Natural killer cell (primary cell): ENCODE measurements around the gene OXER1. TPM values are rescaled to one million over a fixed set of nuclear protein-coding genes. Genes with fewer than 3 reads are reported as not detected.

ENCODE experiments used
- ATAC-seq, 3 donors: fragments of 150-1000 bp in 2 of 3; fragments of 200-7000 bp in 1 of 3; cut with Tn5 transposase; 1 replicate in 1 of 3; 2 replicates in 2 of 3; pipeline ENCODE4 v1.10.0; 2021; ENCODE audit warnings: mild to moderate bottlenecking in 2 of 3, moderate library complexity in 2 of 3
- DNase-seq, 2 donors: peaks; one replicate each; pipeline versions ENCODE4 v3.0.0 to v3.0.0-alpha.2; 2013 to 2021; ENCODE audit warnings: mixed read lengths in 1 of 2
- H3K27ac ChIP-seq: one replicate; pipeline ENCODE4 v1.5.1; 2013; ENCODE audit warnings: mild to moderate bottlenecking, low read length
- H3K27me3 ChIP-seq: one replicate; pipeline ENCODE4 v1.6.1; 2013; ENCODE audit warnings: low read length; ENCODE audit not compliant: control insufficient read depth, insufficient read depth
- H3K36me3 ChIP-seq: one replicate; pipeline ENCODE4 v1.6.1; 2013; ENCODE audit warnings: low read length; ENCODE audit not compliant: control insufficient read depth, insufficient read depth
- H3K4me1 ChIP-seq: one replicate; pipeline ENCODE4 v1.6.1; 2013; ENCODE audit warnings: low read length; ENCODE audit not compliant: control insufficient read depth, insufficient read depth
- H3K4me3 ChIP-seq: one replicate; pipeline ENCODE4 v1.5.1; 2013; ENCODE audit warnings: low read length
- H3K9me3 ChIP-seq: one replicate; pipeline ENCODE4 v1.6.1; 2013; ENCODE audit warnings: low read length; ENCODE audit not compliant: control insufficient read depth, insufficient read depth
- H3K27ac Mint-ChIP-seq, 2 donors: one replicate each; pipeline ENCODE4 v1.8.0; 2022; ENCODE audit warnings: mild to moderate bottlenecking in 2 of 2, mixed read lengths in 2 of 2, moderate library complexity in 1 of 2
- H3K27me3 Mint-ChIP-seq, 2 donors: one replicate each; pipeline ENCODE4 v1.8.0; 2022; ENCODE audit warnings: low read depth in 2 of 2, mixed read lengths in 2 of 2
- H3K36me3 Mint-ChIP-seq: one replicate; pipeline ENCODE4 v1.8.0; 2022; ENCODE audit warnings: mixed read lengths
- H3K4me1 Mint-ChIP-seq, 2 donors: one replicate each; pipeline ENCODE4 v1.8.0; 2022; ENCODE audit warnings: mixed read lengths in 2 of 2
- H3K4me3 Mint-ChIP-seq: one replicate; pipeline ENCODE4 v1.8.0; 2022; ENCODE audit warnings: mild to moderate bottlenecking, moderate library complexity, mixed read lengths
- H3K9me3 Mint-ChIP-seq, 2 donors: one replicate each; pipeline ENCODE4 v1.8.0; 2022; ENCODE audit warnings: mixed read lengths in 2 of 2
- WGBS: methylation state at CpG from one replicate; pipeline ENCODE4 v1.1.7; 2013; ENCODE audit warnings: missing lambda C conversion rate; ENCODE audit not compliant: insufficient coverage; 5-methylcytosine and 5-hydroxymethylcytosine counted together
- intact Hi-C: fragments of 100-400 bp; cut with micrococcal nuclease; formaldehyde crosslinking; loops from one replicate; pipeline ENCODE4 v1.14.2; 2022
- total RNA-seq, 4 donors: library from RNA; stranded (reverse); fragments of 120-200 nt in 1 of 4; gene quantifications; one replicate each; pipeline versions ENCODE4 v1.2.3 to v1.2.4, GENCODE V29; 2013 to 2022
- TF ChIP-seq, protein P1 (sequence below): fragments of 200-600 bp; IDR thresholded peaks from one replicate; pipeline ENCODE4 v1.8.0; 2022; ENCODE audit warnings: antibody characterized with exemption

The OXER1 gene
- total RNA-seq, 3 donors from 2014 or later (not counting 1 experiment from before 2014, with no cell fraction given) = 0.19 to 2.7 (median 0.41) TPM

DNA sequence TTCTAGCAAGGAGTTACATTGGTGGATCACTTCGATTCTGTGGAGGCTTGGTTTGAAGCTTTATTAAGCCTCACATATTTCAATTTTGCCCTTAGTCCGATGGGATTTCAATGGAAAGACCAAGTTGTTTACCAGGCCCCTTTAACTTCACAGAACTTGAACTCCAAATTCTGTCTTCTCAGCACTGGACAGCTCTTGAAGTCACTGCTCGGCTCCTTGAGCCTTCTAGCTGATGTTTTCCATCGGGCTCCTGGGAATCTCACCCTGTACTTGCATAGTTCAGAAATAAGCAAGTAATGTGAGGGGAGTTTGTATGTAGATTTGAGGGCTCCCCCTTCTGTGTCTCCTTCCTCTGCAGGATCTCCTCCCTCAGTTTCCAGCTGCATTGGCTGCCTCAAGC, 15.1 kb downstream of the OXER1 start:
- Histone ChIP-seq H3K4me3 (no peak overlapping the region), H3K27me3 (no peaks in the 10 kb centered on the region), H3K36me3 (peaks cover 2% of the 10 kb centered on the region), H3K27ac (no peak overlapping the region), H3K4me1 (peaks cover 18% of the 10 kb centered on the region), H3K9me3 (no peaks in the 10 kb centered on the region)
- Mint-ChIP-seq H3K36me3 (no peaks in the 10 kb centered on the region), H3K9me3 (no peaks in the 10 kb centered on the region), H3K27me3 (no peaks in the 10 kb centered on the region), H3K27ac (no peak overlapping the region), H3K4me1 (peaks cover 11 to 18% of the 10 kb centered on the region in 2 donors), H3K4me3 (no peak overlapping the region)
- 86% methylated on average over 4 of the region's 4 CpGs for WGBS
- no peak for ATAC-seq
- intact Hi-C loops = no loop called here
- TF ChIP-seq, protein P1, sequence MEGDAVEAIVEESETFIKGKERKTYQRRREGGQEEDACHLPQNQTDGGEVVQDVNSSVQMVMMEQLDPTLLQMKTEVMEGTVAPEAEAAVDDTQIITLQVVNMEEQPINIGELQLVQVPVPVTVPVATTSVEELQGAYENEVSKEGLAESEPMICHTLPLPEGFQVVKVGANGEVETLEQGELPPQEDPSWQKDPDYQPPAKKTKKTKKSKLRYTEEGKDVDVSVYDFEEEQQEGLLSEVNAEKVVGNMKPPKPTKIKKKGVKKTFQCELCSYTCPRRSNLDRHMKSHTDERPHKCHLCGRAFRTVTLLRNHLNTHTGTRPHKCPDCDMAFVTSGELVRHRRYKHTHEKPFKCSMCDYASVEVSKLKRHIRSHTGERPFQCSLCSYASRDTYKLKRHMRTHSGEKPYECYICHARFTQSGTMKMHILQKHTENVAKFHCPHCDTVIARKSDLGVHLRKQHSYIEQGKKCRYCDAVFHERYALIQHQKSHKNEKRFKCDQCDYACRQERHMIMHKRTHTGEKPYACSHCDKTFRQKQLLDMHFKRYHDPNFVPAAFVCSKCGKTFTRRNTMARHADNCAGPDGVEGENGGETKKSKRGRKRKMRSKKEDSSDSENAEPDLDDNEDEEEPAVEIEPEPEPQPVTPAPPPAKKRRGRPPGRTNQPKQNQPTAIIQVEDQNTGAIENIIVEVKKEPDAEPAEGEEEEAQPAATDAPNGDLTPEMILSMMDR = no peak
- no peak for DNase-seq

DNA sequence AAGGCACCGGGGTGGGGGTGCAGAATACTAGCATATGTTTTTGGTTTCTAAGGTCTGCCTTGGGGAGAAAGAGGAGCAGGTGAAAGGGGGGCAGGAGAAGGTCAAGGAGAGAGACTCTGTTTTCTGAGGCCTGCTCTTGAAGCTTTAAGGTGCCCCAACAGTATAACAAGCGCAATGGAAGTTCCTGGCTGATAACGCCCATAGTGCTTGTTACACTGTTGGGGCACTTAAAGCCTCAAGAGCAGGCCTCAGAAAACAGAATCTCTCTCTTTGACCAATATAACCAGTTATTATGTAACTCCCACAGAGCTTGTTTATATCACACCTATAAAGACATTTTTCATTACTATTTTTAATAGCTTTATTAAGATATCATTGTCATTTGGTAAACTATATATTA, 16.5 kb downstream of the OXER1 start:
- 97% methylated on average over 3 of the region's 3 CpGs for WGBS
- intact Hi-C loops = no loop called here
- TF ChIP-seq, protein P1 = no peak
- H3K4me3 ChIP-seq = no peak overlapping the region
- H3K27me3 ChIP-seq = no peaks in the 10 kb centered on the region
- H3K9me3 Mint-ChIP-seq = no peaks in the 10 kb centered on the region
- H3K27ac ChIP-seq = no peak overlapping the region
- peaks cover 0 to 6% of the 10 kb centered on the region in 2 donors for H3K4me1 Mint-ChIP-seq
- H3K9me3 ChIP-seq = no peaks in the 10 kb centered on the region
- H3K27me3 Mint-ChIP-seq = no peaks in the 10 kb centered on the region
- H3K4me1 ChIP-seq = peaks cover 4% of the 10 kb centered on the region
- no peak for ATAC-seq
- H3K36me3 ChIP-seq = peaks cover 2% of the 10 kb centered on the region
- peaks cover 6% of the 10 kb centered on the region for H3K36me3 Mint-ChIP-seq
- no peak overlapping the region for H3K4me3 Mint-ChIP-seq
- no peak for DNase-seq
- H3K27ac Mint-ChIP-seq = no peak overlapping the region

DNA sequence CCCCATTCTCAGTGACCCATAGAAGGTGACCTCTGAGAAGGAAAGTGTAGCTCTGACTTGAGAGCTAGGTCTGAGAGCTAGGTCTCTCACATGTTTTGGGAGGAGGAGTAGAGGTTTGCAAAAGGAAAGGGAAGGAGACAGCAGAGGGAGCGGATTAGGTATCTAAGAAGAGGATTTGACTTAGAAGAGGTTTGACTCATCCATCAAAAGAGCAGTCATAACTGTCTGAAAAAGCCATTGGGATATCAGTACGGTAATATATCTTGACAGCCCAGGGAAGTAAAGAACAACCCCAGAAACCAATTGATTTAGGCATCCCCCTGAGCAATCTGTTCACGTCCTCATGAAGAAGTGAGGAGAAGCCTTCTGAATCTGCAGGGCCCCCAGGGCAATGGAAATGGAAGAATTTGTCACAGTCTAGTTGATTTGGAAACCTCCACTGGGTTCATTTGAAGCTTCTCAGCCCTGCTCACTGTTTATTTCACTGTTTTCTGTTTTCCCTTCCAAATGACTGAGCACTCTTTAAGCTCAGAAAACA, 19.3 kb downstream of the OXER1 start:
- ATAC-seq = no peak
- Histone ChIP-seq H3K9me3 (no peaks in the 10 kb centered on the region), H3K27me3 (no peaks in the 10 kb centered on the region), H3K4me1 (no peaks in the 10 kb centered on the region), H3K4me3 (no peak overlapping the region), H3K36me3 (peaks cover 2% of the 10 kb centered on the region), H3K27ac (no peak overlapping the region)
- Mint-ChIP-seq H3K27ac (no peak overlapping the region), H3K27me3 (no peaks in the 10 kb centered on the region), H3K9me3 (no peaks in the 10 kb centered on the region), H3K4me1 (no peaks in the 10 kb centered on the region), H3K4me3 (no peak overlapping the region), H3K36me3 (peaks cover 6% of the 10 kb centered on the region)
- TF ChIP-seq, protein P1 = no peak
- 90% methylated on average over 3 of the region's 3 CpGs for WGBS
- intact Hi-C loops = no loop called here
- DNase-seq = no peak

DNA sequence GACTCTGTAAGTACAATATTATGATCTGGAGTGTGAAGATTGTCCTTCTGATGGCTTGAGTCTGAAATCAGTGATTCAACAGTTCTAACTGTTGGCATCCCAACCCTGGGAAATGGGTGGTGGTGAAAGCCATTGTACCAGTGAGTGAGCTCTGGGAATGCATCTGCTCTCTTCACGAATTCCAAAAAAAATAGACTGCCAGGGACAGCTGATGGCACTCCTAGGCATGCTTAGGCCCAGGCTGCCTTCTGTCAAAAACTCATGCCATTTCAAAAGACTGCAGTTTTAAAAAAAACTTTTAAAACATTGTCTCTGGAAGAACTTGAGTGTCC, 20.3 kb downstream of the OXER1 start:
- Histone ChIP-seq H3K27me3 (no peaks in the 10 kb centered on the region), H3K36me3 (peaks cover 2% of the 10 kb centered on the region), H3K4me1 (no peaks in the 10 kb centered on the region), H3K4me3 (no peak overlapping the region), H3K27ac (no peak overlapping the region), H3K9me3 (no peaks in the 10 kb centered on the region)
- Mint-ChIP-seq H3K27ac (no peak overlapping the region), H3K27me3 (no peaks in the 10 kb centered on the region), H3K4me1 (no peaks in the 10 kb centered on the region), H3K36me3 (peaks cover 6% of the 10 kb centered on the region), H3K9me3 (no peaks in the 10 kb centered on the region), H3K4me3 (no peak overlapping the region)
- intact Hi-C loops = no loop called here
- no peak for DNase-seq
- WGBS = 100% methylated on average over 1 of the region's 1 CpG
- ATAC-seq = no peak
- TF ChIP-seq, protein P1 = no peak
